ENCODE results near the gene NUB1. TPM values are rescaled to one million over a fixed set of nuclear protein-coding genes. Genes with fewer than 3 reads are reported as not detected.
"Not testable (repeated sequence)": the region's sequence is repeated elsewhere in the genome, so short reads cannot be mapped to it uniquely, and the experiment has no call there.

NUB1 gene
- 53.4 TPM for polyA plus RNA-seq (2013, experiment 1 of 2; ENCODE audit: insufficient read length)
- polyA plus RNA-seq (2013, experiment 2 of 2; ENCODE audit: insufficient read length) = 49.0 TPM

- DNase-seq = peak; percentile 84
Observed at GRCh38 chr7:151341357-151342101, at the start of gene NUB1. Gene NUB1, plus strand, starts transcription at chr7:151341812. Its CDS starts 3,538 bp downstream, at chr7:151345350.

- no peak for DNase-seq
Observed at GRCh38 chr7:151292850-151293249, 48.8 kb upstream of the NUB1 start.

- DNase-seq = no peak
Observed at GRCh38 chr7:151296202-151296992, 45.2 kb upstream of the NUB1 start.

- DNase-seq = no peak
Observed at GRCh38 chr7:151298765-151299164, 42.8 kb upstream of the NUB1 start.

- no peak for DNase-seq
Observed at GRCh38 chr7:151299530-151299929, 42.1 kb upstream of the NUB1 start.

- no peak for DNase-seq
Observed at GRCh38 chr7:151299940-151300645, 41.5 kb upstream of the NUB1 start.

- no peak for DNase-seq
Observed at GRCh38 chr7:151301471-151302462, 39.8 kb upstream of the NUB1 start.

- not testable (repeated sequence) for DNase-seq
Observed at GRCh38 chr7:151304251-151304650, 37.4 kb upstream of the NUB1 start.

- no peak for DNase-seq
Observed at GRCh38 chr7:151304856-151305255, 36.8 kb upstream of the NUB1 start.

- no peak for DNase-seq
Observed at GRCh38 chr7:151306374-151306773, 35.2 kb upstream of the NUB1 start.

- DNase-seq = no peak
Observed at GRCh38 chr7:151306860-151307259, 34.8 kb upstream of the NUB1 start.

GRCh38 chr7:151307536-151307935 lies 34.1 kb upstream of the NUB1 start:
- no peak for DNase-seq

- DNase-seq = no peak
Observed at GRCh38 chr7:151308256-151308655, 33.4 kb upstream of the NUB1 start.

GRCh38 chr7:151308791-151309190 lies 32.8 kb upstream of the NUB1 start:
- DNase-seq = no peak

- DNase-seq = peak; percentile 83
Observed at GRCh38 chr7:151309311-151309710, 32.3 kb upstream of the NUB1 start.

GRCh38 chr7:151310578-151310977 lies 31.0 kb upstream of the NUB1 start:
- DNase-seq = no peak

GRCh38 chr7:151311294-151311864 lies 30.2 kb upstream of the NUB1 start:
- no peak for DNase-seq

GRCh38 chr7:151312356-151312755 lies 29.3 kb upstream of the NUB1 start:
- DNase-seq = no peak

- DNase-seq = no peak
Observed at GRCh38 chr7:151312831-151313809, 28.5 kb upstream of the NUB1 start.

GRCh38 chr7:151313857-151314256 lies 27.8 kb upstream of the NUB1 start:
- no peak for DNase-seq

All from fibroblast of skin of abdomen (primary cell).